Measurements from ENCODE around the gene ZNF160. TPM values are rescaled to one million over a fixed set of nuclear protein-coding genes. Genes with fewer than 3 reads are reported as not detected.

The ZNF160 gene
- total and polyA plus RNA-seq, 9 of the 15 experiments (the other 6 are each of a cell fraction or from before 2014, with no cell fraction given) = 3.6 to 22.1 (median 11.8) TPM

- no peaks in the 10 kb centered on the region for H3K9me3 ChIP-seq (replicated peaks; ENCODE audit: control insufficient read depth, insufficient read depth, low read depth, low read length)
- H3K36me3 ChIP-seq (ENCODE audit: control insufficient read depth, insufficient read depth, low read length) = no peaks in the 10 kb centered on the region
- CTCF ChIA-PET (ENCODE audit: low intra/inter-chr PET ratio) = no interaction called here
- no peaks in the 10 kb centered on the region for H3K9me1 ChIP-seq (ENCODE audit: control insufficient read depth, insufficient read depth, low read length)
- H3K9ac ChIP-seq (ENCODE audit: insufficient read depth in 1 of 2, low read depth in 2 of 2, low read length in 2 of 2) = no peak overlapping the region
- ATAC-seq = no peak
- H3K4me3 ChIP-seq = no peak overlapping the region
- H3K4me1 ChIP-seq (replicated peaks in 1 of 2; ENCODE audit: control insufficient read depth in 2 of 2, insufficient read depth in 2 of 2, low read length in 2 of 2) = no peaks in the 10 kb centered on the region
- H3K27ac ChIP-seq (ENCODE audit: extremely low read depth, low read depth, low read length) = no peak overlapping the region
- POLR2A ChIA-PET = interaction anchor here (0.5 kb wide), 1 partner anchor 189 kb away, joined by 3 read pairs; no protein-coding TSS in a partner anchor
- 42% methylated on average over 4 of the region's 4 CpGs for WGBS (ENCODE audit: insufficient coverage, low coverage, missing lambda C conversion rate)
- H3K27me3 ChIP-seq (ENCODE audit: control insufficient read depth in 2 of 2, insufficient read depth in 2 of 2, low read length in 2 of 2) = peaks cover 4 to 8% of the 10 kb centered on the region in 2 experiments; a peak in 2 of 5 replicates
- H4K20me1 ChIP-seq (replicated peaks; ENCODE audit: control insufficient read depth, insufficient read depth, low read length) = no peaks in the 10 kb centered on the region
- H2AFZ ChIP-seq (ENCODE audit: low read depth, low read length) = no peak overlapping the region
- in situ Hi-C loops (cut with MboI) = no loop called here
- H3K4me2 ChIP-seq (ENCODE audit: insufficient read depth, low read length) = no peak overlapping the region
- no peak for FAIRE-seq
- DNase-seq (ENCODE audit: extremely low read depth in 1 of 4, low spot score in 3 of 4) = no peak
- intact Hi-C loops (cut with micrococcal nuclease) = no loop called here
- no TSS peak for BruUV-seq (replicated peaks)
- H3K79me2 ChIP-seq (ENCODE audit: control insufficient read depth, insufficient read depth, low read length) = no peaks in the 10 kb centered on the region
- TF ChIP-seq GATA2 (CRISPR knock-in tag; IDR thresholded peaks at IDR 0.05) = no peak
- TF ChIP-seq PHB2 (IDR thresholded peaks at IDR 0.05; ENCODE audit: low read depth) = no peak
- TF ChIP-seq, protein P1, sequence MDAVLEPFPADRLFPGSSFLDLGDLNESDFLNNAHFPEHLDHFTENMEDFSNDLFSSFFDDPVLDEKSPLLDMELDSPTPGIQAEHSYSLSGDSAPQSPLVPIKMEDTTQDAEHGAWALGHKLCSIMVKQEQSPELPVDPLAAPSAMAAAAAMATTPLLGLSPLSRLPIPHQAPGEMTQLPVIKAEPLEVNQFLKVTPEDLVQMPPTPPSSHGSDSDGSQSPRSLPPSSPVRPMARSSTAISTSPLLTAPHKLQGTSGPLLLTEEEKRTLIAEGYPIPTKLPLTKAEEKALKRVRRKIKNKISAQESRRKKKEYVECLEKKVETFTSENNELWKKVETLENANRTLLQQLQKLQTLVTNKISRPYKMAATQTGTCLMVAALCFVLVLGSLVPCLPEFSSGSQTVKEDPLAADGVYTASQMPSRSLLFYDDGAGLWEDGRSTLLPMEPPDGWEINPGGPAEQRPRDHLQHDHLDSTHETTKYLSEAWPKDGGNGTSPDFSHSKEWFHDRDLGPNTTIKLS (IDR thresholded peaks at IDR 0.05; ENCODE audit: borderline replicate concordance, low read depth) = no peak
- TF ChIP-seq POLR2AphosphoS2 (IDR thresholded peaks at IDR 0.05; ENCODE audit: low read length) = no peak
- TF ChIP-seq STAT6 (CRISPR knock-in tag; IDR thresholded peaks at IDR 0.05) = no peak
- no peak for TF ChIP-seq HDAC2 (IDR thresholded peaks at IDR 0.05)
- no peak for TF ChIP-seq ZNF347 (CRISPR knock-in tag; IDR thresholded peaks at IDR 0.05; ENCODE audit: low read depth)
- TF ChIP-seq TRIM28 (IDR thresholded peaks at IDR 0.05) = no peak
- no peak for TF ChIP-seq DLX4 (CRISPR knock-in tag; IDR thresholded peaks at IDR 0.05)
- no peak for TF ChIP-seq AFF1 (IDR thresholded peaks at IDR 0.05; ENCODE audit: low read depth in 1 of 2, partially characterized antibody in 2 of 2)
- no peak for TF ChIP-seq E4F1 (CRISPR knock-in tag; IDR thresholded peaks at IDR 0.05; ENCODE audit: borderline replicate concordance)
These were observed 27.9 kb upstream of the ZNF160 start for GRCh38 chr19:53131085-53131590.

Measured in K562 (cell line).